Measurements from ENCODE around the gene VRTN. TPM values are rescaled to one million over a fixed set of nuclear protein-coding genes. Genes with fewer than 3 reads are reported as not detected.

Gene VRTN
- total RNA-seq: not detected
- not detected for polyA plus RNA-seq

GRCh38 chr14:74348241-74348734 lies at the start of gene VRTN:
Gene VRTN (plus strand): TSS chr14:74348471. CDS start chr14:74356784, 8,313 bp downstream.
- Histone ChIP-seq H3K27me3 (ENCODE audit: control insufficient read depth, insufficient read depth, low read length) (peaks cover 2% of the 10 kb centered on the region), H3K36me3 (ENCODE audit: control insufficient read depth, insufficient read depth, low read length) (no peaks in the 10 kb centered on the region), H3K9me3 (ENCODE audit: control insufficient read depth in 2 of 2, low read length in 2 of 2) (no peaks in the 10 kb centered on the region), H3K4me3 (ENCODE audit: low read depth, low read length) (no peak within 1 kb of the TSS), H3K4me1 (ENCODE audit: control insufficient read depth, insufficient read depth, low read length, poor library complexity, severe bottlenecking) (no peaks in the 10 kb centered on the region), H3K27ac (ENCODE audit: insufficient read depth, low read length, poor library complexity, severe bottlenecking) (no peak within 1 kb of the TSS)
- H3K27ac Mint-ChIP-seq: peak within 1 kb of the TSS in 1 of 3 donors; percentile 76
- H3K27me3 Mint-ChIP-seq: peaks cover 22% of the 10 kb centered on the region
- ATAC-seq (ENCODE audit: low read depth in 2 of 2): no peak
- no peak within 1 kb of the TSS for H3K4me3 Mint-ChIP-seq
- H3K9me3 Mint-ChIP-seq: no peaks in the 10 kb centered on the region
- no peaks in the 10 kb centered on the region for H3K4me1 Mint-ChIP-seq
- H3K36me3 Mint-ChIP-seq: no peaks in the 10 kb centered on the region
- no peak for DNase-seq

- no peaks in the 10 kb centered on the region for H3K9me3 Mint-ChIP-seq
- Histone ChIP-seq H3K27me3 (ENCODE audit: control insufficient read depth, insufficient read depth, low read length) (no peaks in the 10 kb centered on the region), H3K9me3 (ENCODE audit: control insufficient read depth in 2 of 2, low read length in 2 of 2) (no peaks in the 10 kb centered on the region), H3K27ac (ENCODE audit: insufficient read depth, low read length, poor library complexity, severe bottlenecking) (no peak overlapping the region), H3K36me3 (ENCODE audit: control insufficient read depth, insufficient read depth, low read length) (peaks cover 46% of the 10 kb centered on the region), H3K4me1 (ENCODE audit: control insufficient read depth, insufficient read depth, low read length, poor library complexity, severe bottlenecking) (peaks cover 26% of the 10 kb centered on the region), H3K4me3 (ENCODE audit: low read depth, low read length) (peak overlapping the region; percentile 37)
- peak overlapping the region in 2 of 3 donors; percentile 62 to 68 for H3K27ac Mint-ChIP-seq
- ATAC-seq (ENCODE audit: low read depth in 2 of 2) (peak in 1 of 2 donors; percentile 60), DNase-seq (peak in 1 of 3 donors; percentile 69)
- H3K36me3 Mint-ChIP-seq: peaks cover 34% of the 10 kb centered on the region
- peaks cover 0 to 59% (median 30%) of the 10 kb centered on the region in 4 donors for H3K4me1 Mint-ChIP-seq
- H3K27me3 Mint-ChIP-seq: no peaks in the 10 kb centered on the region
- peak overlapping the region in 2 of 4 donors; percentile 52 to 76 for H3K4me3 Mint-ChIP-seq
These were observed 49.2 kb upstream of the VRTN start for GRCh38 chr14:74299061-74299545.

GRCh38 chr14:74301594-74302151 lies 46.6 kb upstream of the VRTN start:
- H3K36me3 Mint-ChIP-seq: peaks cover 22% of the 10 kb centered on the region
- no peaks in the 10 kb centered on the region for H3K9me3 Mint-ChIP-seq
- Histone ChIP-seq H3K4me1 (ENCODE audit: control insufficient read depth, insufficient read depth, low read length, poor library complexity, severe bottlenecking) (peaks cover 26% of the 10 kb centered on the region), H3K4me3 (ENCODE audit: low read depth, low read length) (peak overlapping the region; percentile 90), H3K36me3 (ENCODE audit: control insufficient read depth, insufficient read depth, low read length) (peaks cover 24% of the 10 kb centered on the region), H3K27ac (ENCODE audit: insufficient read depth, low read length, poor library complexity, severe bottlenecking) (peak overlapping the region; percentile 83), H3K27me3 (ENCODE audit: control insufficient read depth, insufficient read depth, low read length) (no peaks in the 10 kb centered on the region), H3K9me3 (ENCODE audit: control insufficient read depth in 2 of 2, low read length in 2 of 2) (no peaks in the 10 kb centered on the region)
- no peaks in the 10 kb centered on the region for H3K27me3 Mint-ChIP-seq
- H3K4me1 Mint-ChIP-seq: peaks cover 0 to 52% (median 23%) of the 10 kb centered on the region in 4 donors
- no peak for ATAC-seq (ENCODE audit: low read depth in 2 of 2)
- peak overlapping the region; percentile 95 to 100 (median 98) for H3K4me3 Mint-ChIP-seq
- no peak for DNase-seq
- H3K27ac Mint-ChIP-seq: peak overlapping the region; percentile 85 to 100 (median 93)

- Mint-ChIP-seq H3K4me1 (peaks cover 0 to 52% (median 23%) of the 10 kb centered on the region in 4 donors), H3K27ac (peak overlapping the region; percentile 85 to 100 (median 93)), H3K27me3 (no peaks in the 10 kb centered on the region), H3K4me3 (peak overlapping the region; percentile 95 to 100 (median 98)), H3K36me3 (peaks cover 19% of the 10 kb centered on the region), H3K9me3 (no peaks in the 10 kb centered on the region)
- DNase-seq (peak in 2 of 3 donors; percentile 65 to 76), ATAC-seq (ENCODE audit: low read depth in 2 of 2) (peak; percentile 66 to 77)
- peaks cover 26% of the 10 kb centered on the region for H3K4me1 ChIP-seq (ENCODE audit: control insufficient read depth, insufficient read depth, low read length, poor library complexity, severe bottlenecking)
- H3K27ac ChIP-seq (ENCODE audit: insufficient read depth, low read length, poor library complexity, severe bottlenecking): peak overlapping the region; percentile 83
- H3K27me3 ChIP-seq (ENCODE audit: control insufficient read depth, insufficient read depth, low read length): no peaks in the 10 kb centered on the region
- peak overlapping the region; percentile 90 for H3K4me3 ChIP-seq (ENCODE audit: low read depth, low read length)
- no peaks in the 10 kb centered on the region for H3K9me3 ChIP-seq (ENCODE audit: control insufficient read depth in 2 of 2, low read length in 2 of 2)
- H3K36me3 ChIP-seq (ENCODE audit: control insufficient read depth, insufficient read depth, low read length): peaks cover 19% of the 10 kb centered on the region
These were observed 46.1 kb upstream of the VRTN start for GRCh38 chr14:74302152-74302628.

- Mint-ChIP-seq H3K4me1 (peaks cover 0 to 48% (median 22%) of the 10 kb centered on the region in 4 donors), H3K27ac (peak within 1 kb of the TSS; percentile 85 to 100 (median 93)), H3K27me3 (no peaks in the 10 kb centered on the region), H3K36me3 (peaks cover 15% of the 10 kb centered on the region), H3K4me3 (peak within 1 kb of the TSS; percentile 95 to 100 (median 98)), H3K9me3 (no peaks in the 10 kb centered on the region)
- Histone ChIP-seq H3K4me1 (ENCODE audit: control insufficient read depth, insufficient read depth, low read length, poor library complexity, severe bottlenecking) (peaks cover 26% of the 10 kb centered on the region), H3K27ac (ENCODE audit: insufficient read depth, low read length, poor library complexity, severe bottlenecking) (peak within 1 kb of the TSS; percentile 83), H3K27me3 (ENCODE audit: control insufficient read depth, insufficient read depth, low read length) (no peaks in the 10 kb centered on the region), H3K36me3 (ENCODE audit: control insufficient read depth, insufficient read depth, low read length) (peaks cover 13% of the 10 kb centered on the region), H3K9me3 (ENCODE audit: control insufficient read depth in 2 of 2, low read length in 2 of 2) (no peaks in the 10 kb centered on the region), H3K4me3 (ENCODE audit: low read depth, low read length) (peak within 1 kb of the TSS; percentile 90)
- peak; percentile 73 to 92 (median 73) for DNase-seq
- peak; percentile 88 for ATAC-seq (ENCODE audit: low read depth in 2 of 2)
These were observed 45.4 kb upstream of the VRTN start, which contains the start of gene ABCD4 for GRCh38 chr14:74302634-74303569. Gene ABCD4 (minus strand): TSS chr14:74302934. CDS start chr14:74302912, 22 bp downstream.

GRCh38 chr14:74308695-74309094 lies 39.6 kb upstream of the VRTN start:
- Mint-ChIP-seq H3K4me1 (peaks cover 0 to 2% (median 0%) of the 10 kb centered on the region in 4 donors), H3K9me3 (peaks cover 0 to 1% (median 0%) of the 10 kb centered on the region in 7 donors), H3K27me3 (peaks cover 15% of the 10 kb centered on the region), H3K36me3 (no peaks in the 10 kb centered on the region), H3K4me3 (peak overlapping the region in 1 of 4 donors; percentile 6), H3K27ac (no peak overlapping the region)
- Histone ChIP-seq H3K9me3 (ENCODE audit: control insufficient read depth in 2 of 2, low read length in 2 of 2) (no peaks in the 10 kb centered on the region), H3K36me3 (ENCODE audit: control insufficient read depth, insufficient read depth, low read length) (no peaks in the 10 kb centered on the region), H3K4me3 (ENCODE audit: low read depth, low read length) (no peak overlapping the region), H3K27ac (ENCODE audit: insufficient read depth, low read length, poor library complexity, severe bottlenecking) (no peak overlapping the region), H3K27me3 (ENCODE audit: control insufficient read depth, insufficient read depth, low read length) (no peaks in the 10 kb centered on the region), H3K4me1 (ENCODE audit: control insufficient read depth, insufficient read depth, low read length, poor library complexity, severe bottlenecking) (peaks cover 2% of the 10 kb centered on the region)
- ATAC-seq (ENCODE audit: low read depth in 2 of 2): no peak
- DNase-seq: no peak
